HL-60 (cell line): Measurements from ENCODE around the gene NLGN1.

Source experiments
- DNase-seq, 2 experiments: peaks; one replicate each; pipeline ENCODE4 v3.0.0-alpha.2; 2010 to 2020; ENCODE audit warnings: low read depth in 1 of 2, low spot score in 1 of 2
- H3K27ac ChIP-seq: fragments of 250-450 bp; sonication (Bioruptor Pico); replicated peaks from 2 replicates; pipeline ENCODE4 v1.5.1; 2020; ENCODE audit warnings: mild to moderate bottlenecking, moderate library complexity
- H3K27me3 ChIP-seq: fragments of 250-450 bp; sonication (Bioruptor Pico); 2 replicates; pipeline ENCODE4 v1.5.1; 2021; ENCODE audit warnings: mild to moderate bottlenecking, moderate library complexity; ENCODE audit not compliant: insufficient read depth, poor library complexity, severe bottlenecking
- H3K4me3 ChIP-seq: replicated peaks from 2 replicates; pipeline ENCODE4 v1.5.1; 2011; ENCODE audit warnings: mild to moderate bottlenecking, control low read depth, low read length; ENCODE audit not compliant: insufficient read depth
- CTCF ChIP-seq: IDR thresholded peaks from one replicate; pipeline ENCODE4 v1.5.1; 2011; ENCODE audit warnings: low read length, control low read depth, inconsistent platforms; ENCODE audit not compliant: insufficient read depth
- GABPA ChIP-seq: IDR thresholded peaks from 2 replicates; pipeline ENCODE4 v1.6.1; 2012; ENCODE audit warnings: low read depth
- POLR2AphosphoS5 ChIP-seq: IDR thresholded peaks from 2 replicates; pipeline ENCODE4 v1.6.1; 2012; ENCODE audit warnings: low read depth
- REST ChIP-seq: IDR thresholded peaks from 2 replicates; pipeline ENCODE4 v1.6.1; 2012; ENCODE audit warnings: low read depth; ENCODE audit not compliant: insufficient replicate concordance
- SPI1 ChIP-seq: IDR thresholded peaks from 2 replicates; pipeline ENCODE4 v1.6.1; 2012; ENCODE audit warnings: low read depth, mild to moderate bottlenecking, borderline replicate concordance

The NLGN1 gene

GRCh38 chr3:174192471-174192870 lies 794.9 kb downstream of the NLGN1 start:
- Histone ChIP-seq H3K4me3 (no peak overlapping the region), H3K27me3 (no peaks in the 10 kb centered on the region), H3K27ac (no peak overlapping the region)
- no peak for DNase-seq
- TF ChIP-seq CTCF (no peak), POLR2AphosphoS5 (no peak)

- no peak for TF ChIP-seq CTCF
- TF ChIP-seq REST: no peak
- TF ChIP-seq GABPA: no peak
- no peak for TF ChIP-seq SPI1
- no peak for TF ChIP-seq POLR2AphosphoS5
- Histone ChIP-seq H3K4me3 (no peak overlapping the region), H3K27ac (no peak overlapping the region), H3K27me3 (no peaks in the 10 kb centered on the region)
- DNase-seq: no peak
Observed at GRCh38 chr3:174193604-174194003, 796.1 kb downstream of the NLGN1 start.

GRCh38 chr3:174197416-174197815 lies 799.9 kb downstream of the NLGN1 start:
- no peak overlapping the region for H3K27ac ChIP-seq
- TF ChIP-seq CTCF: no peak
- no peak for TF ChIP-seq GABPA
- no peak for TF ChIP-seq POLR2AphosphoS5
- TF ChIP-seq SPI1: no peak
- no peak for TF ChIP-seq REST
- DNase-seq: no peak
- H3K27me3 ChIP-seq: no peaks in the 10 kb centered on the region
- H3K4me3 ChIP-seq: no peak overlapping the region

- H3K27ac ChIP-seq: no peak overlapping the region
- H3K27me3 ChIP-seq: no peaks in the 10 kb centered on the region
- no peak overlapping the region for H3K4me3 ChIP-seq
- TF ChIP-seq REST: no peak
- no peak for TF ChIP-seq CTCF
- TF ChIP-seq POLR2AphosphoS5: no peak
- TF ChIP-seq GABPA: no peak
- no peak for TF ChIP-seq SPI1
- DNase-seq: no peak
Observed at GRCh38 chr3:174198199-174198598, 800.7 kb downstream of the NLGN1 start.
